H1 (cell line): ENCODE measurements around the gene CALM1. TPM values are rescaled to one million over a fixed set of nuclear protein-coding genes. Genes with fewer than 3 reads are reported as not detected.

Source experiments
- ATF2 ChIP-seq: IDR thresholded peaks from 2 replicates; pipeline ENCODE4 v1.6.1; 2012; ENCODE audit warnings: low read length, inconsistent platforms
- BRCA1 ChIP-seq: IDR thresholded peaks from 2 replicates; pipeline ENCODE4 v1.6.1; 2012; ENCODE audit warnings: low read depth, low read length, improper control_type of control experiment
- CBX5 ChIP-seq: fragments of 300-800, 300-1000 bp; sonication (generic); IDR thresholded peaks from 2 replicates; pipeline ENCODE4 v1.7.1; 2016; ENCODE audit warnings: antibody characterized with exemption, low read length, low read depth
- CHD1 ChIP-seq: IDR thresholded peaks from 2 replicates; pipeline ENCODE4 v1.6.1; 2012; ENCODE audit warnings: low read depth, low read length, improper control_type of control experiment
- CTBP2 ChIP-seq: IDR thresholded peaks from 2 replicates; pipeline ENCODE4 v1.7.0; 2011; ENCODE audit warnings: borderline replicate concordance, mild to moderate bottlenecking, moderate library complexity, mixed read lengths, low read length; ENCODE audit not compliant: insufficient read depth, insufficient read length
- CTCF ChIP-seq, 3 experiments: IDR thresholded peaks; 1 replicate in 2 of 3; 2 replicates in 1 of 3; pipeline versions ENCODE4 v1.5.1 to v1.6.1; 2011; ENCODE audit warnings: low read length in 3 of 3, mild to moderate bottlenecking in 3 of 3, inconsistent platforms in 2 of 3, low read depth in 1 of 3, moderate library complexity in 1 of 3; ENCODE audit not compliant: insufficient read depth in 1 of 3; ENCODE audit errors: control extremely low read depth in 1 of 3
- EP300 ChIP-seq, 2 experiments: IDR thresholded peaks; 1 replicate in 1 of 2; 2 replicates in 1 of 2; pipeline ENCODE4 v1.6.1; 2011 to 2012; ENCODE audit warnings: low read depth in 2 of 2, low read length in 2 of 2, mild to moderate bottlenecking in 2 of 2, borderline replicate concordance in 1 of 2, inconsistent platforms in 1 of 2, moderate library complexity in 1 of 2
- FOSL1 ChIP-seq: IDR thresholded peaks from 2 replicates; pipeline ENCODE4 v1.6.1; 2011; ENCODE audit warnings: mild to moderate bottlenecking, low read depth, low read length, moderate library complexity; ENCODE audit not compliant: insufficient read depth
- KDM4A ChIP-seq: IDR thresholded peaks from one replicate; pipeline ENCODE4 v1.7.1; 2012; ENCODE audit warnings: low read depth, mild to moderate bottlenecking, moderate library complexity, low read length, inconsistent platforms; ENCODE audit not compliant: severe bottlenecking
- POLR2AphosphoS5 ChIP-seq: IDR thresholded peaks from 2 replicates; pipeline ENCODE4 v1.6.1; 2011; ENCODE audit warnings: low read depth, low read length
- POU5F1 ChIP-seq: IDR thresholded peaks from 2 replicates; pipeline ENCODE4 v1.6.1; 2011; ENCODE audit warnings: low read depth, mild to moderate bottlenecking, low read length, moderate library complexity
- RAD21 ChIP-seq, 2 experiments: IDR thresholded peaks in 1 of 2; conservative IDR thresholded peaks in 1 of 2; 2 replicates each; pipeline ENCODE4 v1.6.1; 2011; ENCODE audit warnings: low read depth in 2 of 2, low read length in 2 of 2, improper control_type of control experiment in 1 of 2, inconsistent platforms in 1 of 2, mild to moderate bottlenecking in 1 of 2, moderate library complexity in 1 of 2
- RBBP5 ChIP-seq: IDR thresholded peaks from 2 replicates; pipeline ENCODE4 v1.7.1; 2012; ENCODE audit warnings: low read depth, mild to moderate bottlenecking, inconsistent platforms, low read length, moderate library complexity, borderline replicate concordance
- TAF7 ChIP-seq: optimal IDR thresholded peaks from 2 replicates; pipeline ENCODE3; 2011; ENCODE audit warnings: low read depth, mild to moderate bottlenecking, inconsistent platforms, low read length, moderate library complexity, borderline replicate concordance
- TBP ChIP-seq: IDR thresholded peaks from 2 replicates; pipeline ENCODE4 v1.6.1; 2011; ENCODE audit warnings: low read depth, low read length, improper control_type of control experiment
- TEAD4 ChIP-seq: IDR thresholded peaks from 2 replicates; pipeline ENCODE4 v1.6.1; 2012; ENCODE audit warnings: low read depth, low read length, inconsistent platforms, mixed read lengths
- YY1 ChIP-seq: IDR thresholded peaks from 2 replicates; pipeline ENCODE4 v1.6.1; 2011; ENCODE audit warnings: low read depth, mild to moderate bottlenecking, low read length
- polyA plus RNA-seq, 7 experiments: library from polyadenylated mRNA; depleted of rRNA in 3 of 7; stranded (reverse) in 5 of 7; unstranded in 2 of 7; fragments of >200 nt in 5 of 7; fragments of 200-250 nt in 2 of 7; gene quantifications; 1 replicate in 5 of 7; 2 replicates in 1 of 7; 4 replicates in 1 of 7; pipeline versions ENCODE4 v1.2.1 to v1.2.3, GENCODE V29; 2011 to 2013; ENCODE audit warnings: missing spikeins in 2 of 7, mixed read lengths in 2 of 7
- total RNA-seq: library from RNA; stranded (reverse); fragmentation: NEBNext Ultra II Directional; extraction: Animal tissue kit (Norgen Biotek cat#: 25700); gene quantifications from 2 replicates; pipeline ENCODE4 v1.2.1, GENCODE V29; 2021

Gene CALM1
- total and polyA plus RNA-seq, 2 of the 8 experiments (the other 6 are each of a cell fraction or from before 2014, with no cell fraction given), result 285 to 422 TPM

GRCh38 chr14:90396341-90397339 is at the start of gene CALM1 (continued):
- TF ChIP-seq TEAD4 (peak; percentile 40; the same call in 1 of the 2 replicates), BRCA1 (no peak; the same call in 1 of the 2 replicates), KDM4A (peak; percentile 86), POLR2AphosphoS5 (peak; percentile 100), CHD1 (no peak), RBBP5 (no peak), CTCF (IDR thresholded peaks at IDR 0.05; ENCODE audit: control extremely low read depth in 1 of 3, insufficient read depth in 1 of 3, low read depth in 1 of 3, low read length in 3 of 3) (no peak; a peak in 1 of 4 replicates), POU5F1 (0 out of 2 replicates have a peak, but pooled peaks have one; percentile 22), ATF2 (peak; percentile 79; the same call in 1 of the 2 replicates), RAD21 (IDR thresholded peaks at IDR 0.05 in 1 of 2, conservative IDR thresholded peaks at IDR 0.05 in 1 of 2; ENCODE audit: low read depth in 2 of 2, low read length in 2 of 2) (peak in 1 of 2 experiments; percentile 16; a peak in 1 of 4 replicates), YY1 (peak; percentile 71; the same call in 1 of the 2 replicates), CBX5 (no peak), TBP (peak; percentile 99), CTBP2 (peak; percentile 70), FOSL1 (peak; percentile 66; the same call in 1 of the 2 replicates), TAF7 (peak; percentile 99), EP300 (IDR thresholded peaks at IDR 0.05; ENCODE audit: borderline replicate concordance in 1 of 2, low read depth in 2 of 2, low read length in 2 of 2) (peak; percentile 26 to 79; a peak in 2 of 3 replicates)
